Loucy (cell line): ENCODE results near the gene PITX1.
A peak's percentile ranks its signal among the peaks of the same experiment; 100 is the strongest.

Source experiments
- H2AFZ ChIP-seq: fragments of 200-600 bp; sonication (generic); 2 replicates; pipeline ENCODE4 v1.6.0; 2016; ENCODE audit warnings: antibody characterized with exemption, mild to moderate bottlenecking, low read length, moderate library complexity
- H3F3A ChIP-seq: fragments of 200-600 bp; 2 replicates; pipeline ENCODE4 v1.6.0; 2016; ENCODE audit warnings: antibody characterized with exemption, low read depth, mild to moderate bottlenecking
- H3K27me3 ChIP-seq: fragments of 200-600 bp; sonication (generic); 2 replicates; pipeline ENCODE4 v1.6.1; 2014; ENCODE audit warnings: low read length, mild to moderate bottlenecking; ENCODE audit not compliant: insufficient read depth, poor library complexity, severe bottlenecking
- H3K36me3 ChIP-seq: fragments of 200-600 bp; sonication (generic); 2 replicates; pipeline ENCODE4 v1.6.1; 2016; ENCODE audit warnings: low read length; ENCODE audit not compliant: insufficient read depth
- H3K4me1 ChIP-seq: fragments of 200-600 bp; sonication (generic); 2 replicates; pipeline ENCODE4 v1.5.1; 2014; ENCODE audit warnings: low read length, mild to moderate bottlenecking; ENCODE audit not compliant: insufficient read depth, poor library complexity, severe bottlenecking
- H3K4me2 ChIP-seq: fragments of 200-600 bp; sonication (generic); 2 replicates; pipeline ENCODE4 v1.6.0; 2014; ENCODE audit warnings: antibody characterized with exemption, low read length, low read depth, mild to moderate bottlenecking; ENCODE audit not compliant: poor library complexity, severe bottlenecking
- H3K4me3 ChIP-seq: fragments of 200-600 bp; sonication (generic); 2 replicates; pipeline ENCODE4 v1.5.1; 2014; ENCODE audit warnings: low read length, mild to moderate bottlenecking, mixed read lengths; ENCODE audit not compliant: poor library complexity, severe bottlenecking
- H3K79me2 ChIP-seq: fragments of 200-600 bp; sonication (generic); 2 replicates; pipeline ENCODE4 v1.6.1; 2014; ENCODE audit warnings: low read length; ENCODE audit not compliant: insufficient read depth
- H3K9ac ChIP-seq: fragments of 200-600 bp; sonication (generic); 2 replicates; pipeline ENCODE4 v1.6.0; 2014; ENCODE audit warnings: mild to moderate bottlenecking, low read depth, low read length, moderate library complexity; ENCODE audit not compliant: poor library complexity, severe bottlenecking
- H3K9me2 ChIP-seq: fragments of 200-600 bp; sonication (generic); replicated peaks from 2 replicates; pipeline ENCODE4 v1.6.1; 2016; ENCODE audit warnings: low read depth, low read length, mixed read lengths
- H3K9me3 ChIP-seq: fragments of 200-600 bp; sonication (generic); 2 replicates; pipeline ENCODE4 v1.6.1; 2014; ENCODE audit warnings: mild to moderate bottlenecking, antibody characterized with exemption, low read length, low read depth; ENCODE audit not compliant: insufficient read depth
- H4K20me1 ChIP-seq: fragments of 200-600 bp; sonication (generic); 2 replicates; pipeline ENCODE4 v1.6.0; 2014; ENCODE audit warnings: antibody characterized with exemption, low read length, mild to moderate bottlenecking; ENCODE audit not compliant: insufficient read depth, poor library complexity, severe bottlenecking
- EZH2phosphoT487 ChIP-seq: fragments of 200-600 bp; IDR thresholded peaks from 2 replicates; pipeline ENCODE4 v1.6.1; 2018; ENCODE audit warnings: antibody characterized with exemption, mild to moderate bottlenecking, moderate library complexity, borderline replicate concordance
- TF ChIP-seq, protein P1 (sequence below): fragments of 200-600 bp; sonication (generic); conservative IDR thresholded peaks from 2 replicates; pipeline ENCODE4 v1.5.1; 2014; ENCODE audit warnings: mild to moderate bottlenecking, antibody characterized with exemption, low read length

Gene PITX1

DNA sequence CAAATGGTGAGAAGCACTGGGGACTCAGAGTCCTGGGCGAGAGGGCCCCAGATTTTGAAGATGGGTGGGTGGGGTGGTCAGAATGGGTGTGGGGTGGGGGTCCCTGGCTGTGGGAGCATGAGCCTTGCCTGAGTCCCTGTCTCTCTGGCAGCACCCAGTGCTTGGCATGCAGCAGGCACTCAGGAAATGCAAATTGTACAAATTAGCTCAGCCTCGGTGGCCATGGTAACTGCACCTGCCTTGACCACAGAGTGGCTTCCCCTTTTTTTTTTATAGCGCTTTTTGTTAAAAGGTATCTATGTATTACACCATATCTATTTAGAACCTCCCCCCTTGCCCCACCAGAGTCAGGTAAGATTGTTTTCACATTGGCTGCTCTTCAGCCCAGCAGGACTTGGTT is 19.2 kb upstream of the PITX1 start:
- Histone ChIP-seq H3F3A (no peaks in the 10 kb centered on the region), H3K27me3 (no peaks in the 10 kb centered on the region), H3K9me3 (no peaks in the 10 kb centered on the region), H3K4me2 (peak overlapping the region; percentile 56), H3K79me2 (no peaks in the 10 kb centered on the region), H2AFZ (no peak overlapping the region), H3K4me1 (peaks cover 22% of the 10 kb centered on the region), H3K4me3 (no peak overlapping the region), H3K9ac (no peak overlapping the region), H3K36me3 (no peaks in the 10 kb centered on the region), H4K20me1 (no peaks in the 10 kb centered on the region), H3K9me2 (no peaks in the 10 kb centered on the region)
- no peak for TF ChIP-seq EZH2phosphoT487
- TF ChIP-seq, protein P1, sequence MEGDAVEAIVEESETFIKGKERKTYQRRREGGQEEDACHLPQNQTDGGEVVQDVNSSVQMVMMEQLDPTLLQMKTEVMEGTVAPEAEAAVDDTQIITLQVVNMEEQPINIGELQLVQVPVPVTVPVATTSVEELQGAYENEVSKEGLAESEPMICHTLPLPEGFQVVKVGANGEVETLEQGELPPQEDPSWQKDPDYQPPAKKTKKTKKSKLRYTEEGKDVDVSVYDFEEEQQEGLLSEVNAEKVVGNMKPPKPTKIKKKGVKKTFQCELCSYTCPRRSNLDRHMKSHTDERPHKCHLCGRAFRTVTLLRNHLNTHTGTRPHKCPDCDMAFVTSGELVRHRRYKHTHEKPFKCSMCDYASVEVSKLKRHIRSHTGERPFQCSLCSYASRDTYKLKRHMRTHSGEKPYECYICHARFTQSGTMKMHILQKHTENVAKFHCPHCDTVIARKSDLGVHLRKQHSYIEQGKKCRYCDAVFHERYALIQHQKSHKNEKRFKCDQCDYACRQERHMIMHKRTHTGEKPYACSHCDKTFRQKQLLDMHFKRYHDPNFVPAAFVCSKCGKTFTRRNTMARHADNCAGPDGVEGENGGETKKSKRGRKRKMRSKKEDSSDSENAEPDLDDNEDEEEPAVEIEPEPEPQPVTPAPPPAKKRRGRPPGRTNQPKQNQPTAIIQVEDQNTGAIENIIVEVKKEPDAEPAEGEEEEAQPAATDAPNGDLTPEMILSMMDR: no peak

DNA sequence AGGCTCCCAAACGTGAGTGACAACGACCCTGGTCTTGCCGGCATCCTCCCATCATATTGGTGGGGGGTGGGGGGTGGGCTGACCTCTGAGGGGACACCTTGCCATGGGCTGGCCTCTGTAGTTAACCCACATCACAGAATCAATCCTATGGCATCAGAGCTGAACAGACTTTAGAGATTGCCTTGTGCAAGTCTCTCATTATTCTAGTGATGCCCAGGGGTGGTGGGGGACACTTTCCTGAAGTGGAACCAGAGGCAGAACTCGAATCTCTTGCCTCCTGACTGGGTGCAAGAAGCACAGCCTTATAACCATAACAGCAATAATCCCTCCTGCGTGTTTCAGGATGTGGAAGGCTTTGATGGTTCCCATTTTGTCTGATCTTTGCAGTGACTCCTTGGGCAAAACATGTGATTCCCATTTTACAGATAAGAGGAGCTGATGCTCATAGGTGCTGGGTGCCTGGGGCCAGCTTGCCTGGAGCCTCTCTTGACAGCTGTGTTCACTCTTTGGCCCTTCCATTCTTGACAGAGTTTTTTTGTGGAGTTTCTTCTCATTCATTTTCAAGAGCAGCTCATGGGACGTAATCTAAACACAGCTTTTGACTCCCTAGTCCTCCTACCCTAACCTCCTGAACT is 18.6 kb upstream of the PITX1 start:
- Histone ChIP-seq H3K9me3 (no peaks in the 10 kb centered on the region), H3K9me2 (no peaks in the 10 kb centered on the region), H3K4me3 (no peak overlapping the region), H2AFZ (no peak overlapping the region), H3K27me3 (no peaks in the 10 kb centered on the region), H3K79me2 (no peaks in the 10 kb centered on the region), H3K9ac (no peak overlapping the region), H3K36me3 (no peaks in the 10 kb centered on the region), H3K4me1 (peaks cover 22% of the 10 kb centered on the region), H4K20me1 (no peaks in the 10 kb centered on the region), H3F3A (no peaks in the 10 kb centered on the region), H3K4me2 (peak overlapping the region; percentile 56)
- no peak for TF ChIP-seq EZH2phosphoT487
- TF ChIP-seq, protein P1: no peak

DNA sequence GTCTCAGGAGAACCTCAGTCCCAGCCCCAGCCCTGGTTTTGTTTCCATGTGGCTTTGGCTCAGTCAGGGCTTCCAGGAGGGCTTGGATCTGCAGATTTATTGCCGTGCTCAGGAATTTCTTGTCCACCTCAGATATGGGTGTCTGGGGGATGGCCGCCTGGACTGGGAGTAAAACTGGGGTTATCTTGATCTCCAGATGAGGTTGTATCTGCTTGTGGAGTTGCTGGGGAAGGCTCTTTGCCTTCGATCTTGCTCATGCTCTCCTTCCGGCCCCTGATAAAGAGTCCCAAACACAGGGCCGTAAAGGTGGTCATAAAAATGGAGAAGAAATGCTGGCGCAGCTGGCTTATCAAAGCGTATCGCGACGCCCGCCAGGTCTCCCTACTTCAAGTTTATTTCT is 17.8 kb upstream of the PITX1 start:
- Histone ChIP-seq H3K27me3 (no peaks in the 10 kb centered on the region), H3K4me1 (peaks cover 22% of the 10 kb centered on the region), H4K20me1 (no peaks in the 10 kb centered on the region), H3K4me3 (no peak overlapping the region), H3K9me3 (no peaks in the 10 kb centered on the region), H3K9ac (no peak overlapping the region), H3K79me2 (no peaks in the 10 kb centered on the region), H3K9me2 (no peaks in the 10 kb centered on the region), H2AFZ (no peak overlapping the region), H3F3A (no peaks in the 10 kb centered on the region), H3K4me2 (no peak overlapping the region), H3K36me3 (no peaks in the 10 kb centered on the region)
- TF ChIP-seq, protein P1: no peak
- no peak for TF ChIP-seq EZH2phosphoT487
